Caco-2 (cell line): ENCODE data around the gene ANTXR2. TPM values are rescaled to one million over a fixed set of nuclear protein-coding genes. Genes with fewer than 3 reads are reported as not detected.

Experiments
- BruUV-seq: library from RNA; stranded (reverse); fragments of 400-500 nt; replicated peaks from 2 replicates; lab custom pipeline; 2021; lab: Mats Ljungman, UMichigan
- CTCF ChIA-PET: fragments of 300-600 bp; sonication (Branson Sonifier 250); formaldehyde crosslinking; loops from one replicate; lab custom pipeline; 2022; ENCODE audit warnings: antibody characterized with exemption; lab: Charles Lee
- POLR2A ChIA-PET: fragments of 300-600 bp; sonication (Branson Sonifier 250); formaldehyde crosslinking; loops from one replicate; lab custom pipeline; 2022; ENCODE audit warnings: antibody characterized with exemption; lab: Charles Lee
- DNase-seq, 2 experiments: peaks; one replicate each; pipeline versions ENCODE4 v3.0.0 to v3.0.0-alpha.2; 2020 to 2022
- H3K27me3 ChIP-seq: replicated peaks from 2 replicates; pipeline ENCODE4 v1.6.0; 2011; ENCODE audit warnings: low read length; ENCODE audit not compliant: control insufficient read depth, insufficient read depth
- H3K36me3 ChIP-seq: 2 replicates; pipeline ENCODE4 v1.5.1; 2011; ENCODE audit warnings: low read length; ENCODE audit not compliant: control insufficient read depth, insufficient read depth
- H3K4me1 ChIP-seq: fragments of 250-450 bp; sonication (Bioruptor Pico); 2 replicates; pipeline ENCODE4 v1.5.1; 2020; ENCODE audit warnings: mild to moderate bottlenecking
- H3K4me3 ChIP-seq: 2 replicates; pipeline ENCODE4 v1.5.1; 2011; ENCODE audit warnings: low read depth, mild to moderate bottlenecking, control low read depth, low read length
- H3K9me3 ChIP-seq: fragments of 250-450 bp; sonication (Bioruptor Pico); 2 replicates; pipeline ENCODE4 v1.5.1; 2020; ENCODE audit warnings: mild to moderate bottlenecking, moderate library complexity
- H3K27ac Mint-ChIP-seq: one replicate; pipeline ENCODE4 v1.8.0; 2022; ENCODE audit warnings: mixed read lengths; ENCODE audit not compliant: unreplicated experiment
- H3K27me3 Mint-ChIP-seq: one replicate; pipeline ENCODE4 v1.8.0; 2022; ENCODE audit warnings: mixed read lengths; ENCODE audit not compliant: insufficient read depth, unreplicated experiment
- H3K36me3 Mint-ChIP-seq: one replicate; pipeline ENCODE4 v1.8.0; 2022; ENCODE audit warnings: mild to moderate bottlenecking, mixed read lengths; ENCODE audit not compliant: insufficient read depth, unreplicated experiment
- H3K4me1 Mint-ChIP-seq: one replicate; pipeline ENCODE4 v1.8.0; 2022; ENCODE audit warnings: low read depth, mixed read lengths; ENCODE audit not compliant: unreplicated experiment
- H3K4me3 Mint-ChIP-seq: one replicate; pipeline ENCODE4 v1.8.0; 2022; ENCODE audit warnings: mild to moderate bottlenecking, moderate library complexity, mixed read lengths; ENCODE audit not compliant: unreplicated experiment
- H3K9me3 Mint-ChIP-seq: one replicate; pipeline ENCODE4 v1.8.0; 2022; ENCODE audit warnings: mixed read lengths; ENCODE audit not compliant: unreplicated experiment
- CTCF ChIP-seq, 2 experiments: fragments of 200-600 bp in 1 of 2; IDR thresholded peaks; 1 replicate in 1 of 2; 2 replicates in 1 of 2; pipeline versions ENCODE4 v1.5.1 to v1.8.0; 2011 to 2022; ENCODE audit warnings: antibody characterized with exemption in 1 of 2, control low read depth in 1 of 2, inconsistent platforms in 1 of 2, low read depth in 1 of 2, low read length in 1 of 2, mild to moderate bottlenecking in 1 of 2, moderate library complexity in 1 of 2; ENCODE audit not compliant: insufficient read depth in 1 of 2, severe bottlenecking in 1 of 2, unreplicated experiment in 1 of 2
- intact Hi-C: fragments of 100-400 bp; cut with micrococcal nuclease; formaldehyde crosslinking; loops from one replicate; pipeline ENCODE4 v1.10.0; 2022; ENCODE audit not compliant: unreplicated experiment
- total RNA-seq: library from RNA; stranded (reverse); gene quantifications from 2 replicates; pipeline ENCODE4 v1.2.3, GENCODE V29; 2022

The ANTXR2 gene
- total RNA-seq, 1 experiment from 2014 or later = 1.4 TPM

GRCh38 chr4:79865201-79865597 lies 207.8 kb downstream of the ANTXR2 start:
- H3K4me1 Mint-ChIP-seq = no peaks in the 10 kb centered on the region
- H3K27ac Mint-ChIP-seq = no peak overlapping the region
- H3K4me3 Mint-ChIP-seq = no peak overlapping the region
- H3K36me3 Mint-ChIP-seq = no peaks in the 10 kb centered on the region
- CTCF ChIA-PET = no interaction called here
- no peak for DNase-seq
- Histone ChIP-seq H3K9me3 (no peaks in the 10 kb centered on the region), H3K36me3 (no peaks in the 10 kb centered on the region), H3K4me1 (no peaks in the 10 kb centered on the region), H3K4me3 (no peak overlapping the region), H3K27me3 (no peaks in the 10 kb centered on the region)
- POLR2A ChIA-PET = no interaction called here
- intact Hi-C loops = no loop called here
- no TSS peak for BruUV-seq
- peaks cover 2% of the 10 kb centered on the region for H3K27me3 Mint-ChIP-seq
- no peaks in the 10 kb centered on the region for H3K9me3 Mint-ChIP-seq
- no peak for TF ChIP-seq CTCF (IDR thresholded peaks at IDR 0.05; ENCODE audit: insufficient read depth in 1 of 2, low read depth in 1 of 2, low read length in 1 of 2, severe bottlenecking in 1 of 2, unreplicated experiment in 1 of 2)

- TF ChIP-seq CTCF (IDR thresholded peaks at IDR 0.05; ENCODE audit: insufficient read depth in 1 of 2, low read depth in 1 of 2, low read length in 1 of 2, severe bottlenecking in 1 of 2, unreplicated experiment in 1 of 2) = no peak
- Mint-ChIP-seq H3K27me3 (peaks cover 2% of the 10 kb centered on the region), H3K4me1 (no peaks in the 10 kb centered on the region), H3K36me3 (no peaks in the 10 kb centered on the region), H3K27ac (no peak overlapping the region), H3K4me3 (no peak overlapping the region), H3K9me3 (no peaks in the 10 kb centered on the region)
- no TSS peak for BruUV-seq
- Histone ChIP-seq H3K4me3 (no peak overlapping the region), H3K9me3 (no peaks in the 10 kb centered on the region), H3K4me1 (no peaks in the 10 kb centered on the region), H3K36me3 (no peaks in the 10 kb centered on the region), H3K27me3 (no peaks in the 10 kb centered on the region)
- intact Hi-C loops = no loop called here
- ChIA-PET POLR2A (no interaction called here), CTCF (no interaction called here)
- no peak for DNase-seq
Measured at GRCh38 chr4:79864500-79865200, 208.4 kb downstream of the ANTXR2 start.

- no peak overlapping the region for H3K4me3 ChIP-seq
- H3K36me3 Mint-ChIP-seq = no peaks in the 10 kb centered on the region
- ChIA-PET POLR2A (no interaction called here), CTCF (no interaction called here)
- H3K27me3 ChIP-seq = no peaks in the 10 kb centered on the region
- intact Hi-C loops = no loop called here
- H3K4me1 Mint-ChIP-seq = no peaks in the 10 kb centered on the region
- no peak for TF ChIP-seq CTCF (IDR thresholded peaks at IDR 0.05; ENCODE audit: insufficient read depth in 1 of 2, low read depth in 1 of 2, low read length in 1 of 2, severe bottlenecking in 1 of 2, unreplicated experiment in 1 of 2)
- no peak overlapping the region for H3K4me3 Mint-ChIP-seq
- H3K27ac Mint-ChIP-seq = no peak overlapping the region
- H3K9me3 ChIP-seq = no peaks in the 10 kb centered on the region
- no peaks in the 10 kb centered on the region for H3K36me3 ChIP-seq
- no peak for DNase-seq
- no TSS peak for BruUV-seq
- H3K4me1 ChIP-seq = no peaks in the 10 kb centered on the region
- H3K27me3 Mint-ChIP-seq = peaks cover 2% of the 10 kb centered on the region
- no peaks in the 10 kb centered on the region for H3K9me3 Mint-ChIP-seq
Measured at GRCh38 chr4:79863333-79863732, 209.7 kb downstream of the ANTXR2 start.
